ENCODE data around the gene P4HB.
"Not testable (repeated sequence)": the region's sequence is repeated elsewhere in the genome, so short reads cannot be mapped to it uniquely, and the experiment has no call there.

P4HB gene

DNA sequence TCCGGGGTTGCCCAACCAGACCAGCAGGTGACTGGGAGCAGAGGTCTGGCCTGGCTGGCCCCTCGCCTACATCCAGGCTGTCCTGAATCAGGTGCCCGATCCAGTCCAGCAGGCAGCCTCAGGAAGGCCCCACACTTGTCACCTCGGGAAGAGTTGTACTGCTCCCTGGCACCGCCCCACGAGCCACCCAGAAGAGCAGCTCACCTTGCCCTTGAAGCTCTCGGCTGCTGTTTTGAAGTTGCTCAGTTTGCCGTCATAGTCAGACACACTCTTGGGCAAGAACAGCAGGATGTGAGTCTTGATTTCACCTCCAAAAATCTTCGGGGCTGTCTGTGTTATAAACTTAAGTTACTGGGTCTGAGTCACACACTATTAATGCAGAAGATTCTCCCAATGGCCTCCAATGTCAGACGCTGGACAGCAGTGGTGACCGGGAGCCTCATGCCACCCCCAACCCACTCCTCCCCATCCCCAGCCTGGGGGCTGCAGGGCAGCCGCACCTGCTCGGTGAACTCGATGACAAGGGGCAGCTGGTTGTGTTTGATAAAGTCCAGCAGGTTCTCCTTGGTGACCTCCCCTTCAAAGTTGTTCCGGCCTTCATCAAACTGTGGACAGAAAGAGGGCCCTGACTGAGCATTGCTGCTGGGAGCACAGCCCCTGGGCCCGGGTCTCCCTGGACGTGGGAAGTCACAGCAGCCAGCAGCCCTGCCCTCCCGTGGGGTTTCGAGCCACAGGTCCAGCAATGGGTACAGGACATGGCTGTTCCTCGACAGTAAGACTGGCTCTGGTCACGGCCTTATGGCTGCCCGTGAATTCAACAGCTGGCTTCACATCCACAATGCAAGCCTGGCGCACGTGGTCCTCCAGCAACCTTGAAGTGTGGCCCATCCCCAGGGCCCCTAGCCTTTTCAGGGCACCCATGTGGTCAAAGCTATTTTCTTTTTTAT, 13.3 kb downstream of the P4HB start:
- DNase-seq (ENCODE audit: low read depth in 2 of 2): no peak

DNA sequence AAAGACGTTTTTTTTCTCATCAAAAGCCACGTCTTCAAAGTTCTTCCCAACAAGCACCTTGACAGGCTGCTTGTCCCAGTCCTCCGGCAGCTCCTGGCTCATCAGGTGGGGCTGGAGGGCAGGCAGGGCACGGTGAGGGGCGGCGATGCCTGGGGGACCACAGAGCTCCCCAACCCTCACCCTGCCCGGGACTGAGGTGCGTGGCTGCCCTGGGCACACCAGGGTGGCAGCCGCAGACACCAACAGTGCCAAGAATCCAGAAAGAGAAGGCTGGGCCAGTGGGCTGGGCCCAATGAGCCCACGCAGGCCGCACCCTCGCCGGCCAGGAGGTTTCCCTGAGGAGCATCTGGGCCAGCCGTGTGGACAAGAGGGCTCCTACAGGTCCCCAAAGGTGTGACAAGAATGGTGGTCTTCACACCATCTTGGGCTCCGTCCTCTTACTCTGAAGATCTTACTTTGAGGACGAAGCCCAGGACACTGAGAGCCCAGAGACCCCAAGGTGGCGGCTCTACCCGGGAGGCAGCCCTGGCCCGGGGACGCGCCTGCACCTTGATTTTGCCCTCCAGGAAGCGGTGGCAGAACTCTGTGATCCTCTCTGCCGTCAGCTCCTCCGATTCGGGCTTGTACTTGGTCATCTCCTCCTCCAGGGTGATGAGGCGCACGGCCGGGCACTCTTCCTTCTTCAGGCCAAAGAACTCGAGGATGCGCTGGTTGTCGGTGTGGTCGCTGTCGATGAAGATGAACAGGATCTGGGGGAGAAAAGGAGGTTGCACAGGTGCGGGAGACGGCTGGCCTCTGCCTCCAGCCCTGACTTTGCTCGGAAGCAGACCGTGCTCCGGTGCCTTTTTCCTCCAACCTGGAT, 14.2 kb downstream of the P4HB start:
- DNase-seq (ENCODE audit: low read depth in 2 of 2): no peak

DNA sequence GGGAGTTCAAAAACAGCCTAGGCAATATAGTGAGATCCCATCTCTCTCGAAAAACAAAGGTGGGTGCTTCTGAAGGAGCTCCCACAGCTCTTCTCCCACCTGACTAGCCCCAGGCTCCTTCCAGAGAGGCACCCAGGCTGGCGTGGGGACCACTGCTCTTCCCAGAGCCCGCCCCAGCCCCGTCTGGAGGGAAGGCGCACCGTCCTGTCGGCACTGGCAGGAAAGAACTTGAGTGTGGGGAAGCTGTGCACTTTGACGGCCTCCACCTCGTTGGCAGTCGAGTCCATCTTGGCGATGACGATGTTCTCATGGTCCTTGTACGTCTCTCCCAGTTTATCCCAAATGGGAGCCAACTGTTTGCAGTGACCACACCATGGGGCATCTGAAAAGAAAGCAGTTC, 15.0 kb downstream of the P4HB start:
- DNase-seq (ENCODE audit: low read depth in 2 of 2): no peak

DNA sequence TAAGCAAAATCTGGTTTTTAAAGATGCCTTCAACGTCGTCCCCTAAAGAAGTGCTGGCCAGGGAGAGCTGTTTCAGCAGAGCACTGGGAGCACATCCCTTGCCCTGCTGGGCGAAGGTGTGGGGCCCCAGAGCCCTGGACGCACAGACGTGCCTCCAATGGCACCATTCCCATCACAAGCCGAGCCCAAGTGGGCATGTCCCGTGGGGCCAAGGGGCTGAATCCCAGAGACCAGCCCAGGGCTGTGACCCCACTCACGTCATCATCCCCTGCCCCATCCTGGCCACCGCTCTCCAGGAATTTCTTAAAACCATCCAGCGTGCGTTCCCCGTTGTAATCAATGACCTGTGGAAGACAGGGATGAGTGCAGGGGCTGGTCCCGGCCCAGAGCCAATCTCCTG, 15.4 kb downstream of the P4HB start:
- DNase-seq (ENCODE audit: low read depth in 2 of 2): no peak

DNA sequence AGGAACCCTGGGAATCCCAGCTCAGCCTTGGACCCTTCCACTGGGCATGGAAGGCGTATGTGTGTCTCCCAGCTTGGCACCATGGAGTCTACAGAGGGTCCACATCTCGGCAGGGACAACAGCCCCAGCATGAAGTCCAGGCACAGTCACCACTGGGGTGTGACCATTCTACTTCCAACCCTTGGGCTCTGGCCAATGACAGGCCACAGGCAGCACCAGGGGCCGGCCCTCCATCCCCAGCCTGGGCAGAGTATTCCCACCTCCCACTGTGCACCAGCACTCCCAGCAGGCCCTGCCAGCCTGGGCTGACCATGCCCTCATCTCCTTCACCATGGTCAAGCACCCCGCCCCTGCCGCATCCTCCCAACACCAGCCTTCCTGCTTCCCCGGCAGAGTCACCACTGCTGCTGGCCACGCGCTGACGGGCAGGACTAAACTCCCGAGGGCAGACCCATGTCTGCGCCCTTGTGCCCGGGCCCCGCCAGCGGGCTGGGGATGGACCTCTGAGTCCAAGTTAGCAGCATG, 15.9 kb downstream of the P4HB start:
- no peak for DNase-seq (ENCODE audit: low read depth in 2 of 2)

DNA sequence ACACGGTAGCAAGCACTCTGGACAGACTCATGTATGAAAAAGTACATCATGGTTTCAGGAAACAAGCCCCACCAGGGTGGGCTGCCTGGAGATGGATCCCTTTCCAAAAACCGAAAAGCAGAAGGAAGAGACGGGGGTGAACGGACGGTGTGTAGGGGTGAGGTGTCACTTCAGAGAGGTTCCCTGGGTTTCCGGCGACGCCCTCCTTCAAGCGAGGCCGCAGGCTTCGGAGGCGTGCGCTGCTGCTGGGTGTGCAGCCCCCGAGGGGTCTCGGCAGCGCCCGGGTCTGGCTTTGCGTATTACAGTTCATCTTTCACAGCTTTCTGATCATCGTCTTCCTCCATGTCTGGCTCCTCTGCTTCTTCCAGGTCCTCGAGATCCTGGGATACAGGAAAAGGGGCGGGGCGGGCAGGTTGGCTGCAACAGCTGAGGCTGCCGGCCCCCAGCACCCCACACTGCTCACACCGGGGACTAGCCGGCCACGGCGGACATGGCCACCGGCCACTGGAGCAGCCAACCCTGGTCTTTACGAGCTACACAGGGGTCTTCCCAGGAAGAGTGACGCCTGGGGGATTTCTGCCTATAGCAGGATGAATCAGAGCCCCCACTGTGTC, 16.5 kb downstream of the P4HB start:
- no peak for DNase-seq (ENCODE audit: low read depth in 2 of 2)

DNA sequence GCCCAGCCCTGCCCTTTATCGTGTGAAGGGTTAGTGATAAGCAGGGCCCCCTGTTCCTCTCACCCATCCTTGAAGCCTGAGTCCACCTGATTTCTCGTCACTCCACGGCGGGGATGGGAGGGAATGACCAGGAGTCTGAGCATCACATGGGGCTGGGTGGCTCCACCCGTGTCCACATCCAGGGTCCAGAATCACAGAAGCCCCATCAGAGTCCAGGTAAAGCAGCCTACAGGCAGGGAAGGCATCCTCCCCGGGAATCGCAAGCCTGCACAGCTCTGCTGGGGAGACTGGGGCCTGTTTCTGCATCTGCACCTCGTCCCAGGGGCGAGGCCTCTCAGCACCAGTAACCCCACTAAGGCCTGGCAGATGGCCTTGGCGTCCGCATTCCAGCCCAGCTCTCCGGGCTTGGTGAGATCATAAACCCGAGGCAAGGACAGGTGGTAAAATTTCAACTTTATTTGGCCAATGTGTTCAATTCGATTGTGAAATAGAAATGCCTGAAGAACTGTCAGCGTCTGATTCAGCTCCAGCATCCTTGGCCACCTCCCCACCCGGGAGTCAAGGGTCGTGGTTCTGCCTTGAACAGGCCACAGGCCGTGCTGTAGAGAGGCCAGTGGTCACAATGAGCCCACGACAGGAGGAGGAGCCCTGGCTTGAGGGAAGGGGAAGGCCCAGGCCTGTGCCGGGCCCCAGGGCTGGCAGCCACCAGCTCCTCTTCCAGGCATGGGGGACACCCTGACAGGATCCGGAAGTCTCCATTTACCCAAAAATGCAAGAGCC, 17.4 kb downstream of the P4HB start:
- no peak for DNase-seq (ENCODE audit: low read depth in 2 of 2)

DNA sequence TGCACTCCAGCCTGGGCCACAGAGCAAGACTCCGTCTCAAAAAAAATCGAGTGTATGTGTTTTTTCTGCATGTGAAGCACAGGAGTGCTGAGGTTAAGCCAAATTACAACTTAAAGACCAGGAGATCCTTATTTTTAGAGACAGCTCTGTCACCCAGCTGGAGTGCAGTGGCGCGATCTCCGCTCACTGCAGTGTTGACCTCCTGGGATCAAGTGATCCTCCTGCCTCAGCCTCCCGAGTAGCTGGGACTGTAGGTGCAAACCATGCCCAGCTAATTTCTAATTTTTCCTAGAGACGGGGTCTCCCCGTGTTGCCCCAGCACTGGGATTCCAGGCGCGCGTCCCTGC, 18.0 kb downstream of the P4HB start:
- no peak for DNase-seq (ENCODE audit: low read depth in 2 of 2)

DNA sequence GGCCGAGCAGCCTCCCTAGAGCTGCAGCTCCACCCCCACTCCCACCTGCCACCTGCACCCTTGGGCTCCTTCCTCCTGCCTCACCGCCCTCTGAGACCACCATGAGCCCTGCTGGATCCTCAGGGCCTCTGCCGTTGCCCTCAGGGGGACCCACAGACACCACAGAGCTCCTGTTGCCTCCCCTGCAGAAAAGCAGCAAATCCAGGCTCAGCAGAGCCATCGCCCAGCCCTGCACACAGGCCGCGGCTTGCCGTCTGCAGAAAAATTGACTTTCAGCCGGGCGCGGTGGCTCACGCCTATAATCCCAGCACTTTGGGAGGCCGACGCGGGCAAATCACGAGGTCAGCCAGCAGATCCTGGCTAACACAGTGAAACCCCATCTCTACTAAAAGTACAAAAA, 18.5 kb downstream of the P4HB start:
- DNase-seq (ENCODE audit: low read depth in 2 of 2): no peak

DNA sequence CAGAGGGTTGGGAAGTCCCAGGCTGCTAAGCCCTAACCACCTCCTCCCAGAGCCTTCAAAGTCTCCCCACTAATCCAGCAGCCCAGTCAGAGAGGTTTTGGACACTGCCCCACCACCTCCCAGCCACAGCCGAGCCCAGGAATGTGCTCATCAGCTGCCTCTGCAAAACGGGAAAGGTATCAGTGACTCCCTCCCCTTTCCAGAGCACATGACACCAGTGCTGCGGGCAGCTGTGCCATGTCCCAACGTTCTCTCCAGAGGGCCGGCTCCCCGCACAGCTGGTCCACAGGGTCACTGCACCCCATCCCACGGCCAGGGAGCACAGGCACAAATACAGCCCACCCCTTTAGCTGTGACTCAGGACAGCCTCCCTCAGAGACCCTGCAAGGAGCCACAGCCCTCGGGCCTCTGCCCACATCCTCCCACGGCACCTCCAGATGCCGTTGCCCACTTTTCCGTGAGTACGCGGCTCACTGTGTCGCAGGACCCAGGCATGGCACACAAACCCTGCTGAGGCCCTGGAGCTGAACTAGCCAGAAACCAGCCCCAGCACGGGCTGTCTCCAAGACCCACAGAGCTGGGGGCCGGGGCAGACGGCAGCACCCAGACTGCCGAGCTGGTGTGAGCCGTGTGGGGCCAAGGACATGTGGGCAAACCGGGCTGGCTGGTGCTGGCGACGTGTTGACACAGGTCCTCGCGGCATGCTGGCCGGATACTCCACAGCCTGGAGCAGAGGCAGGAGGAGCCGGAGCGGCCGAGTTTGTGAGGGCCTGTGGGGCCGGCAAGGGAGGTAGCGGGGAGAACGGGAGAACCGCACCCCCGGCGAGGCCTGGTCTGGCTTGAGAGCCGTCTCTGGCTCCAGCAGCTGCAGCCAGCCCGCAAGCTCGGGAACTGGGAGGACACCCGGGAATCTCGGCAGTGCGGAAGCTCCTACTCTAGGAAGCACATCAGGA, 19.2 kb downstream of the P4HB start:
- DNase-seq (ENCODE audit: low read depth in 2 of 2): no peak

DNA sequence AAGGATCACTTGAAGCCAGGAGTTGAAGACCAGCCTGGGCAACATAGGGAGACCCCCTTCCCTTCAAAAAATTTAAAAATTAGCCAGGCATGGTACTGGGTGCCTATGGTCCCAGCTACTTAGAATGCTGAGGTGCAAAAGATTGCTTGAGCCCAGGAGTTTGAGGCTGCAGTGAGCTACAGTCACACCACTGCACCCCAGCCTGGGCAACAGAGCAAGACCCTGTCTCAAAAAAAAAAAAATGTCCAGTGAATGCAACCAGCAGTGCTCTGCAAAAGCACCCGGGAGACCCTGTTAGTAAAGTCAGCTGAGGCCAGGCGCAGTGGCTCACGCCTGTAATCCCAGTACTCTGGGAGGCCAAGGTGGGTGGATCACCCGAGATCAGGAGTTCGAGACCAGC, 20.3 kb downstream of the P4HB start:
- DNase-seq (ENCODE audit: low read depth in 2 of 2): not testable (repeated sequence)

DNA sequence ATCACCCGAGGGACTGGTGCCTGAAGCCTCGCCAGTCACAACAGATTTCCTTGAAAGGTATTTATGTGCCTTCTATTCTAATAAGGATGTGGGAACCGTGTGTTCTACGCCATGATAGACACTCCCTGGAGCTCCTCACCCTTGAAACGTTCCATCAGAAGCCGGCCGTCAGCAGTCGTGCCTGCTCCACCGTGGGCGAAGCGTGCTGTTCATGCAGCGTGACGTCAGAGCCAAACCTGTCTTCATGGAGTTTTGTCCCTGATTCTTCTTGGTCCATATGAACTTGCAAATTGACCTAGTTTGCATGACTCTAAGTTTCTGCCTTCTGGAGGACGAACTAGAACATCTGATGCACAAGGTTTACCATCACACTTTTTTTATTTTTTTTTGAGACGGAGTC, 21.0 kb downstream of the P4HB start:
- DNase-seq (ENCODE audit: low read depth in 2 of 2): no peak

DNA sequence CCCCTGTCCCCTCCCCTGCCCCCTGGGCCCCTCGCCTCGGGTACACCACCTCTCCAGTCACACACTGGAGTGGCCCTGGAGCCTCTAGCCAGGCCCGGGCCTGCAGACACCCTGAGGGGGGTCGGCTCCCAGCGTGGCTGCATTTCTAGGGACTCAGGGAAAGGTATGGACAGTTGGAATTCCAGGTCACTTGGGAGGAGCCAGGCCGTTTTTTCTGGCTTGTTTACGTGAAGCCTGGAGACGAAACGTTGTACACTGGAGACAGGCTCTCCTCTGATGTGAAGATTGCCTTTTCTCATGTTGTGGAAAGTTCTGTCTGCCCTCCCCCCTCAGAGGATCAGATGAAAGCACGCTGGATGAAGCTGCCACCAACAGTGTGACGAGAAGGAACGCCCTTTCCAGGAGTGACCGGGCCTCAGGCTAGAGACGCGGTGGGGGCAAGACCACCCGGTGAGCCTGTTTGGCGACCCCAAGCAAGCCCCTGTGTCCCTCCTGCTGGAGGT, 21.5 kb downstream of the P4HB start:
- no peak for DNase-seq (ENCODE audit: low read depth in 2 of 2)

DNA sequence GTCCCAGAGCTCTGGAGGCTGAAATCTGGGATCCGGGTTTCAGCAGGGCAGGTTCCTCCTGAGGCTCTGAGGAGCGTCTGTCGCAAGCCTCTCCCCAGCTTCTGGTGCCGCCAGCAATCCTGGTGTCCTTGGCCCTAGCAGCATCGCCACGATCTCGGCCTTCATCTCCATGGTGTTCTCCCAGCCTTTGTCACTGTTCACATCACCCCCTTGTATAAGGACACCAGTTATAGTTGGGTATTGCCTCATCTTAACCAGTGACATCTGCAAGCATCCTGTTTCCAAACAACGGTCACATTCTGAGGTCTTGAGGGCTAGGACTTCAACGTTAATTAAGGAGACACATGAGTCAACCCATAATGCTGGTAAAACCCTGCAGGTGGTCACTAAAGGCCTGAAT, 22.7 kb downstream of the P4HB start:
- DNase-seq (ENCODE audit: low read depth in 2 of 2): no peak

DNA sequence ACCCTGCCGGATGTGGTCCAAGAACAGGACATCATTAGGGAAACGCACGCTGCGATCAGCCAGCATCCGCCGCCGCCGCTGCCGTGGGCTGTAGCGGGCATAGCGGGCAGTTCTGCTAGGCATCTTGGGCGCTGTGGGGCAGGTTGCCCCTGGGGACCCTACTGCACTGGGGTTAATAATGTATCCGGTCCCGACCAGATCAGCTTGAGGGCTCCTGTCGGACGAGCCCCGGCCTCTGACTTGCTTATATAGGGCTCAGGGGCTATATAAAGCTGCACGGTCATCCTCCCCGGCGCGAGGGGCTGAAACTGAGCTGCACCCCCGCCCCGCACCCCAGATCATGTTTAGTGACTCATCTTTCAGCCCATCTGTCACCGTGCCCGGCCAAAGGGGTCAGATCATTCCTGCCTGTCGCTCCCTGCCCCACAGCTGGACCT, 25.5 kb downstream of the P4HB start, which contains the start of gene PPP1R27:
TSS of gene PPP1R27 (minus strand) at position 220 of the 437 bp plus-strand sequence. CDS start at position 123, 97 bp downstream.
- no peak for DNase-seq (ENCODE audit: low read depth in 2 of 2)

DNA sequence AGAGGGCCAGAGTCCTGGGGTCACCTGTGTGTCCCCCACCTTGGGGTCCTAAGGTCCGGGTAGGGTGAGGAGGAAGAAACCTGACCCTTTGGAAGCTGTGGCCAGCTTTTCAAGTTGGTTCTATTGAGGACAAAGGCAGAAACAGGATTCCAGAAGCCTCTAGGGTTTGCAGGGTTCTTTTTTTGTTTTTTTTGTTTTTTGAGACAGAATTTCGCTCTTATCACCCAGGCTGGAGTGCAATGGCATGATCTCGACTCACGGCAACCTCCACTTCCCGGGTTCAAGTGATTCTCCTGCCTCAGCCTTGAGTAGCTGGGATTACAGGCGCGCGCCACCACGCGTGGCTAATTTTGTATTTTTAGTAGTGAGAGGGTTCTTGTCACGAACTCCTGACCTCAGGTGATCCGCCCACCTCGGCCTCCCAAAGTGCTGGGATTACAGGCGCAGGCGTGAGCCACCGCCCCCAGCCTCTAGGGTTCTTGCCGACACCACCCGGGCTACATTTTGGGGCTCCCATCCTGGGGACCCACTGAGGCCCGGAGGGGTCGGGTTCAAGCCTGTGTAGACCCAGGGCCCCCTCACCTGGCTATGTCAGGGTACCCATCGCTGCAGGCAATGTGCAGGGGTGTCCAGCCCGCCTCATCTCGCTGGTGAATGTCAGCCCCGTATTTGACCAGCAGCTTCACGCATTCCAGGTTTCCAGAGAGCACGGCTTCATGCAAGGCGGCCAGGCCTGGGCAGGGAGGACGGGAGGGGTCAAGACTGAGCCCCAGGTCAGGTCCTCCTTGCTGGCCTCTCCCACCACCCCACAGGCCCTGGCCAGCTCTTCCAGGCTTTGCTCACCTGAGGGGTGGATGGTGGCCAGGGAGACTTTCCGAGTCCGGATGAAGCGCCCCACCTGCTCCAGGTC, 26.2 kb downstream of the P4HB start:
- no peak for DNase-seq (ENCODE audit: low read depth in 2 of 2)

DNA sequence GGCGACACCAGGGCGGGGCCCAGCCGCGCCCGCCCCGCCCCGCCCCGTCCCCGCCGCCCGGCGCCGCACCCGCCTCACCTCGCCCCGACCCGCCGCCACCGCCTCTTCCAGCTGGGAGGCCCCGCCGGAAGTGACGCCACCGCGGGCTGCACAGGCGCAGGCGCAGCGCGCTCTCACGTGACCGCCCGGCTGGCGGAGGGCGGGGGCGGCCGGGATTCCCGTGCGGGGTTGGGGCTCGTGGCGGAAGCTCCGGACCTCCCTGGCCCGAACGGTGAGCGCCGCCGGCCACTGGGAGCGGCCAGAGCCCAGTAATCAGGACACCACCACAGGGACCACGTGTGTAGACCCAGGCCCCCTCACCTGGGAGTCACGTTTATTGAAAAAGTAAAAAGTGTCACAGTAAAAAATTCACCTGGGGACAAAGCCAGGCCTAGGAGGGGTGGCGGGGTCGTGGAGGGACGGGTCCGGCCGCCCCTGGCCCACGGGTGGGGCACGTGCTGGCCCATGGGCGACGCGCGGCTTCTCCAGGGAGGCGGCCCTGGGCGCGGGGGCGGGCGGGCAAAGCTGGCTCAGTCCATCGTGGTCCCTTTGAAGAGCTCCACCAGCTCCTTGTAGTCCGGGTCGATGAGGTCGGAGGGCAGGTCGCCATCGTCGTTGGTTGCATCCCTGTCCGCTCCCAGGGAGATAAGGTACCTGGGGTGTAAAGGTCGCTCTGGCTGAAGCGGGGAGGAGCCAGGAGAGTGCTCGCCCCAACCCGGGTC, 27.0 kb downstream of the P4HB start, which contains the start of gene MCRIP1:
TSS of gene MCRIP1 (minus strand) at position 132 of the 761 bp plus-strand sequence. CDS start 8,785 bp downstream, outside the sequence.
- DNase-seq (ENCODE audit: low read depth in 2 of 2): peak; percentile 85 to 95

All from stimulated activated CD8-positive, alpha-beta memory T cell treated with anti-CD3 and anti-CD28 coated beads, Interleukin-7, amount 100 ng/mL, for 4 hours (primary cell).